SU-DHL-6 (cell line): ENCODE data around the gene FMNL3.

ENCODE experiments used
- EZH2phosphoT487 ChIP-seq: fragments of 200-600 bp; sonication (generic), shearing (Covaris generic); conservative IDR thresholded peaks from 2 replicates; pipeline ENCODE4 v1.6.1; 2018; ENCODE audit warnings: mild to moderate bottlenecking, antibody characterized with exemption, low read length, moderate library complexity, mixed read lengths
- TF ChIP-seq, protein P1 (sequence below): fragments of 200-600 bp; sonication (generic); IDR thresholded peaks from one replicate; pipeline ENCODE4 v1.5.1; 2017; ENCODE audit warnings: antibody characterized with exemption, mild to moderate bottlenecking, low read length, moderate library complexity; ENCODE audit not compliant: insufficient read depth, poor library complexity, severe bottlenecking

DNA sequence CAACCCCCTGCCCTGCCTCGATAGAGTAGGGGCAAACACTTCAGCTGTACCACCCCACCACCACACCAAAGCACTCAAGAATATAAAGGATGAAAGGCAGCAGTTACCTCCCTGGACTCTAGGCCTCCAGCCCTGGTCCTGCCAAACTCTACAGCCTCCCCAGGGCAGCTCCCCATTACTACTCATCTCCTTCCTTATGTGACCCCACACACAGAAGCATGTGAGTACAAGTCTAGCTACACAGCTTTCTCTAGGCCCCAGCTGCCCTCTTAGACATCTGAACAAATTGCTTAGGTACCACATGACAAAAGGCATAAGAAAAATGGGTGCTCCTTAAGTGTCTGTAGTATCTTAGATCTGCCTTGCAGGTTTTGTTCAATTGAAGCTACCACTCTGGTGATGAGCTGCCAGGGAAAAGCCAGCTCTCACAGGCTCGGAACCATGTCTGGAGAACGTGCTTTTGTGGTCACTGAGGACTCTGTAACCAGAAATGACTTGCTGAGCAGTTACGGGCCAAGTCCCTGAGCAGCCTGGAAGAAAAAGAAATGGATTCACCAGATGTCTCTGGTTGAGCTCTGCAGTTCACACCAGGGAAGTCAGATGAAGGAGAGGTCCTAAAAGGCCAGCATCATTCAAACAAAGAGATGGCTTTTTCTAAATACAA is 32.8 kb downstream of the FMNL3 start:
- TF ChIP-seq, protein P1, sequence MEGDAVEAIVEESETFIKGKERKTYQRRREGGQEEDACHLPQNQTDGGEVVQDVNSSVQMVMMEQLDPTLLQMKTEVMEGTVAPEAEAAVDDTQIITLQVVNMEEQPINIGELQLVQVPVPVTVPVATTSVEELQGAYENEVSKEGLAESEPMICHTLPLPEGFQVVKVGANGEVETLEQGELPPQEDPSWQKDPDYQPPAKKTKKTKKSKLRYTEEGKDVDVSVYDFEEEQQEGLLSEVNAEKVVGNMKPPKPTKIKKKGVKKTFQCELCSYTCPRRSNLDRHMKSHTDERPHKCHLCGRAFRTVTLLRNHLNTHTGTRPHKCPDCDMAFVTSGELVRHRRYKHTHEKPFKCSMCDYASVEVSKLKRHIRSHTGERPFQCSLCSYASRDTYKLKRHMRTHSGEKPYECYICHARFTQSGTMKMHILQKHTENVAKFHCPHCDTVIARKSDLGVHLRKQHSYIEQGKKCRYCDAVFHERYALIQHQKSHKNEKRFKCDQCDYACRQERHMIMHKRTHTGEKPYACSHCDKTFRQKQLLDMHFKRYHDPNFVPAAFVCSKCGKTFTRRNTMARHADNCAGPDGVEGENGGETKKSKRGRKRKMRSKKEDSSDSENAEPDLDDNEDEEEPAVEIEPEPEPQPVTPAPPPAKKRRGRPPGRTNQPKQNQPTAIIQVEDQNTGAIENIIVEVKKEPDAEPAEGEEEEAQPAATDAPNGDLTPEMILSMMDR = no peak
- TF ChIP-seq EZH2phosphoT487 = no peak
